WERI-Rb-1 (cell line): ENCODE results near the gene SCCPDH.
A peak's percentile ranks its signal among the peaks of the same experiment; 100 is the strongest.

Experiments
- DNase-seq: peaks from one replicate; pipeline ENCODE4 v3.0.0-alpha.2; 2020
- H3K27ac ChIP-seq: fragments of 250-450 bp; sonication (Bioruptor Pico); 2 replicates; pipeline ENCODE4 v1.5.1; 2020; ENCODE audit warnings: mild to moderate bottlenecking, moderate library complexity
- H3K27me3 ChIP-seq: fragments of 250-450 bp; sonication (Bioruptor Pico); 2 replicates; pipeline ENCODE4 v1.5.1; 2021; ENCODE audit warnings: mild to moderate bottlenecking, low read depth, moderate library complexity; ENCODE audit not compliant: insufficient read depth, severe bottlenecking
- H3K36me3 ChIP-seq: fragments of 250-450 bp; sonication (Bioruptor Pico); 2 replicates; pipeline ENCODE4 v1.5.1; 2020; ENCODE audit warnings: mild to moderate bottlenecking, moderate library complexity
- H3K4me3 ChIP-seq: 2 replicates; pipeline ENCODE4 v1.5.1; 2011; ENCODE audit warnings: low read depth, mild to moderate bottlenecking, control low read depth, low read length
- H3K9me3 ChIP-seq: fragments of 250-450 bp; sonication (Bioruptor Pico); 2 replicates; pipeline ENCODE4 v1.5.1; 2021; ENCODE audit warnings: mild to moderate bottlenecking, moderate library complexity; ENCODE audit not compliant: severe bottlenecking
- TF ChIP-seq, protein P1 (sequence below): IDR thresholded peaks from 2 replicates; pipeline ENCODE4 v1.5.1; 2011; ENCODE audit warnings: low read depth, mild to moderate bottlenecking, control low read depth, inconsistent platforms, low read length

SCCPDH gene

GRCh38 chr1:246786606-246787238, 62.5 kb downstream of the SCCPDH start:
- Histone ChIP-seq H3K4me3 (no peak overlapping the region), H3K27me3 (no peaks in the 10 kb centered on the region), H3K27ac (no peak overlapping the region), H3K36me3 (no peaks in the 10 kb centered on the region; the same call in 1 of the 2 replicates), H3K9me3 (no peaks in the 10 kb centered on the region)
- TF ChIP-seq, protein P1, sequence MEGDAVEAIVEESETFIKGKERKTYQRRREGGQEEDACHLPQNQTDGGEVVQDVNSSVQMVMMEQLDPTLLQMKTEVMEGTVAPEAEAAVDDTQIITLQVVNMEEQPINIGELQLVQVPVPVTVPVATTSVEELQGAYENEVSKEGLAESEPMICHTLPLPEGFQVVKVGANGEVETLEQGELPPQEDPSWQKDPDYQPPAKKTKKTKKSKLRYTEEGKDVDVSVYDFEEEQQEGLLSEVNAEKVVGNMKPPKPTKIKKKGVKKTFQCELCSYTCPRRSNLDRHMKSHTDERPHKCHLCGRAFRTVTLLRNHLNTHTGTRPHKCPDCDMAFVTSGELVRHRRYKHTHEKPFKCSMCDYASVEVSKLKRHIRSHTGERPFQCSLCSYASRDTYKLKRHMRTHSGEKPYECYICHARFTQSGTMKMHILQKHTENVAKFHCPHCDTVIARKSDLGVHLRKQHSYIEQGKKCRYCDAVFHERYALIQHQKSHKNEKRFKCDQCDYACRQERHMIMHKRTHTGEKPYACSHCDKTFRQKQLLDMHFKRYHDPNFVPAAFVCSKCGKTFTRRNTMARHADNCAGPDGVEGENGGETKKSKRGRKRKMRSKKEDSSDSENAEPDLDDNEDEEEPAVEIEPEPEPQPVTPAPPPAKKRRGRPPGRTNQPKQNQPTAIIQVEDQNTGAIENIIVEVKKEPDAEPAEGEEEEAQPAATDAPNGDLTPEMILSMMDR, result no peak
- DNase-seq, result peak; percentile 6

DNA sequence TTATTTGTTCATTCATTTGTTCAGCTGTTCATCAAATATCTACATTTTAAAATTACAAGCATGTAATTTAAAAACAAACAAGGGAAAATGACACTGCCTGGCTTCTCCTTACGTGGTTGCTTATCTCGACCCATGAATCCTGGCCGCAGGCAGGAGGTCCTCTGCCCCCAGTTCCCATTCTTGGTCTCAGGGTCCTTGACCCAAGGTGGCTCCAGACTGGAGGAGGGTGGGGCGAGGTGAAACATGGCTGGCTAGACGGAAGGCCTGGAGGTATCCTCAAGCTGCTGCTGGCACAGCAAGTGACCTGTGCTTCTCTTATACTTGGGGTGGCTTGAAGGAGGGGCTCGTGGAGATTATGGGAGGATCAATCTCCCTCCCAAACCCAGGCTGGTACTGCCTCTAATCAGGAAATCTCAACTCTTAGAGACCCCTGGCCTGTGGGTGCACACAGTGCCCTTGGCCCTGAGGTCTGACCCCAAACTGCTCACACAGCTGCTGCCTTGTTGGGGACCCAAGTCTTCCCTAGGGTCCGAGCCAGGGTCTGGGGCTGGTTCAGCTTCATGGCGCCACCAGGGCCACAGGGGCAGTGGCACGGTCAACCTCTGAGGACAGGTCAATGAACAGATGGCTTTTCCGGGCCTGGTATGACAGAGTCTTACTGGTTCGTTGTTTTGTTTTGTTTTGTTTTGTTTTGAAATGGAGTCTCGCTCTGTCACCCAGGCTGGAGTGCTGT, 63.7 kb downstream of the SCCPDH start:
- H3K4me3 ChIP-seq, result no peak overlapping the region
- H3K27ac ChIP-seq, result no peak overlapping the region
- no peaks in the 10 kb centered on the region for H3K9me3 ChIP-seq
- no peaks in the 10 kb centered on the region for H3K36me3 ChIP-seq
- TF ChIP-seq, protein P1, result no peak
- no peaks in the 10 kb centered on the region for H3K27me3 ChIP-seq
- peak; percentile 26 for DNase-seq

DNA sequence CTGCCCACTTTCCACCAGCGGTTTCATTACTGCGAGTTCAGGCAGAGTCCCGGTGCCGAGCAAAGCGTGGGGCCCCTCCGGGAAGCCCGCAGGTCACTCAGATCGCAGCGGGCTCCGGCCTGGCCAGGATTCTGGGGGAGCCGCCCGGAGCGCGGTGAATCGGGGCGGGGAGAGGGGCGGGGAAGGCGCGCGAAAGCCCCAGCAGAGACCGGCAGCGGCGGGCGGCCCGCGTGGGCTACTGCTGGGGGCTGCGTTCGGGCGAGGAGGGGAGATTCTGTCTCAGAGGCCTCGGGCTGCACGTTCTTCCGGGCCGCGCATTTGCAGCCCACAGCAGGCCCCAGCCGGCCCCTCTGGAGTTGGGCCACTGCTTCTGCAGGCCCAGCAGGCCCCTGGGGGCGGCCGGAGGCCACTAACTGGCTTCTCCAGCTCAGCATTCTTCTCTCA, 64.7 kb downstream of the SCCPDH start:
- peak; percentile 5 for DNase-seq
- Histone ChIP-seq H3K9me3 (no peaks in the 10 kb centered on the region), H3K27me3 (no peaks in the 10 kb centered on the region), H3K36me3 (no peaks in the 10 kb centered on the region), H3K4me3 (no peak overlapping the region), H3K27ac (no peak overlapping the region; the same call in 1 of the 2 replicates)
- TF ChIP-seq, protein P1, result no peak

DNA sequence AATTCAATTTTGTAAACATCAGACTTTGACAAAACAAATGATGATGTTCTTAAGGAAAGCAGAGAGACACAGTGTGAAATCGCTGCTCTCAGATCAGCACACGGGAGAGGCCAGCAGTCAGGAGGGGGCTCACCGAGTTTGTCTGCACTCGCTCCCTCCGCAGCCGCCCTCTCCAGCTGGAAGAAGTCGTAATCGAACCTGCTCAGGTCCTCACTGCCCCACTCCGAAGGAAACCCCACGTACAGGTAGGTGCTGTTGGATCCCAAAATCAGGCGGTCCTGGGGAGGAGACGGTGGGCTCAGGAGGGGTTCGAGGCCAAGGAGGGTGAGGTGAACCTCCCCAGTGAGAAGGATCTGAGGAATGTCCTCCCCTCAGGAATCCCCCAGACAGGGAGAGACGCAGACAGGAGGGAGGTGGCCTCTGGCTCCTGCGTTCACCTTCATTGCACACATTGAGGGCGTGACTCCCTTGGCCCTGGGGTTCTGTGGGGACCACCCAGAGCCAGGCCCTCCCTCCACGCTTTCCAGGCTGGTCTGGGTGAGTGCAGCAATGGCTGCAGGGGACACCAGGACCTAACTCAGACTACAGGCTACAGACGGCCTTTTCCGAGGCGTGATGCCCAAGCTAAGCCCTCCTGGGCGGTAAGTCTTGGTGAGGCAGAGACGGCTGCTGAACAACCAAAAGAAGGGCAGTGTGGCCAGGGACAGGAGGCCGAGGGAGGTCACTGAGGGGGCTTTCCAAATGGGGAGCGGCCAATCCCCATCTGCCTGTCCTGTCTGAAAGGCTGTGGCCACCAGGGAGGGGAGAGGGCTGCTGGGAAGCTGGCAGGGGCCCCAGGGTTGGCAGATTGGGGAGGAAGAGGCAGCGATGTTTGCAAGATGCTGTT, 65.5 kb downstream of the SCCPDH start:
- H3K36me3 ChIP-seq, result no peaks in the 10 kb centered on the region
- H3K27ac ChIP-seq, result no peak overlapping the region
- H3K9me3 ChIP-seq, result no peaks in the 10 kb centered on the region
- H3K27me3 ChIP-seq, result no peaks in the 10 kb centered on the region
- H3K4me3 ChIP-seq, result no peak overlapping the region
- TF ChIP-seq, protein P1, result no peak
- peak; percentile 8 for DNase-seq

DNA sequence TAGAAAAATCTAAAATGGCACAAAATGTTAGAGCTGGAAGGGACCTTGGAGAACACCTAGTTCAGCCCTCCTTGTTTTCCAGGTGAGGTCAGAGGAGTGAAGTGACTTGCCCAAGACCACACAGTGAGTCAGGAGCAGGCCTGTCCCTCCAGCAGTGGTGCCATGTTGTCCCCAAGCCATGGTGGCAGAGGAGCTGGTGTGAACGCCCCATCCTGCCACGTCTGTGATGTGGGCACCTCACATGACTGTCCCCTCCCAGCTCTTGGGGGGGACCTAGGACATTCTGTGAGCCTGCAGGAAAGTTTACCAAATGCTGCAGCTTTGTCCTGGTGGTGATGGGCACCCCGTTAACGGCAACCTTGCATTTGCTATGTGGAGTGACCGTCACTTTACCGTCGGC, 66.2 kb downstream of the SCCPDH start:
- Histone ChIP-seq H3K36me3 (no peaks in the 10 kb centered on the region), H3K4me3 (no peak overlapping the region), H3K9me3 (no peaks in the 10 kb centered on the region), H3K27me3 (no peaks in the 10 kb centered on the region), H3K27ac (no peak overlapping the region)
- no peak for DNase-seq
- TF ChIP-seq, protein P1, result no peak
